ENCODE data around the gene CCL21. TPM values are rescaled to one million over a fixed set of nuclear protein-coding genes. Genes with fewer than 3 reads are reported as not detected.

Gene CCL21
- polyA plus RNA-seq, 3 donors = not detected

DNA sequence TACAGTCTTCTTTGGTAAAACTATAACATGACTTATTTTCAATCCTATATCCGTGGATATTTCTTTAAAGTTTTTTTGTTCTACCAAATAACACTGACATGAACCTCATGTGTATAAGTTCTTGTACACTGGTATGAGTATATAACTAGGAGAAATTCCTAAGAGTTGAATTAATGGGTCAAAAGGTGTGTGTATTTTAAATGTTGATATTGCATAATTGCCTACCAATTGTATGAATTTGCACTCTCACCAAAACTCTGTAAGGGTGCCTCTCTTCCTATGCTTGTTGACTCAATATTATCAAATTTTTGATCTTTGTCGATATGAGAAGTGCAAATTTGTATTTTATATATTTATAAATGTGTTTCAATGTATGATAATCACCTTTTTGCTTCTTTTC lies 22.9 kb upstream of the CCL21 start:
- intact Hi-C loops (cut with micrococcal nuclease) = no loop called here
- Histone ChIP-seq H3K4me1 (ENCODE audit: control insufficient read depth in 1 of 2, insufficient read depth in 2 of 2, low read length in 2 of 2) (no peaks in the 10 kb centered on the region), H3K9me3 (replicated peaks in 1 of 2; ENCODE audit: control insufficient read depth in 1 of 2, insufficient read depth in 1 of 2, low read length in 2 of 2) (no peaks in the 10 kb centered on the region), H3K4me2 (replicated peaks; ENCODE audit: extremely low read depth, low read length, poor library complexity, severe bottlenecking) (no peak overlapping the region), H4K20me1 (ENCODE audit: insufficient read depth, low read length) (no peaks in the 10 kb centered on the region), H3K27me3 (ENCODE audit: control insufficient read depth in 2 of 2, insufficient read depth in 2 of 2, low read length in 2 of 2) (no peaks in the 10 kb centered on the region), H3K36me3 (replicated peaks in 1 of 2; ENCODE audit: control insufficient read depth in 1 of 2, insufficient read depth in 2 of 2, low read length in 2 of 2) (no peaks in the 10 kb centered on the region), H2AFZ (ENCODE audit: insufficient read depth, low read depth, low read length, poor library complexity, severe bottlenecking) (no peak overlapping the region), H3K79me2 (ENCODE audit: insufficient read depth, low read length) (no peaks in the 10 kb centered on the region), H3K4me3 (replicated peaks in 1 of 3; ENCODE audit: low read depth in 2 of 3, low read length in 3 of 3) (no peak overlapping the region), H3K27ac (ENCODE audit: low read depth in 1 of 2, low read length in 2 of 2) (no peak overlapping the region), H3K9ac (ENCODE audit: insufficient read depth, low read length, poor library complexity, severe bottlenecking) (no peak overlapping the region)
- Mint-ChIP-seq H3K27me3 (ENCODE audit: low read depth in 3 of 3) (peaks cover 0 to 8% (median 1%) of the 10 kb centered on the region in 3 donors), H3K9me3 (no peaks in the 10 kb centered on the region), H3K27ac (no peak overlapping the region), H3K4me3 (no peak overlapping the region), H3K36me3 (no peaks in the 10 kb centered on the region), H3K4me1 (no peaks in the 10 kb centered on the region)
- TF ChIP-seq CTCF (IDR thresholded peaks at IDR 0.05) = no peak
- no CpG with 5 or more reads among the region's 2 CpGs for WGBS (ENCODE audit: insufficient coverage)
- DNase-seq = no peak

DNA sequence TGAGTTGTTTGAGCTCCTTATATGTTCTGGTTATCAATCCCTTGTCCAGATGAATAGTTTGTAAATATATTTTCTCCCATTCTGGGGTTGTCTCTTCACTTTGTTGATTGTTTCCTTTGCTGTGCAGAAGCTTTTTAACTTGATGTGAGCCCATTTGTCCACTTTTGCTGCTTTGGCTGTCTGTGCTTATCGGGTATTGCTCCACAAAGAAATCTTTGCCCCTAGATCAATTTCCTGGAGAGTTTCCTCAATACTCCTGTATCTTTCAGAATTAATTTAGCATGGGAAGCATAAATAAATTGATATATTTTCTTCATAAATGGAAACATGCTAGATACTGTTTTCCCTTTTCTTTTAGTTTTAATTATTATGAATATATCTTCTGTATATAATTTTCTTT lies 22.5 kb upstream of the CCL21 start:
- Histone ChIP-seq H3K36me3 (replicated peaks in 1 of 2; ENCODE audit: control insufficient read depth in 1 of 2, insufficient read depth in 2 of 2, low read length in 2 of 2) (no peaks in the 10 kb centered on the region), H3K4me1 (ENCODE audit: control insufficient read depth in 1 of 2, insufficient read depth in 2 of 2, low read length in 2 of 2) (no peaks in the 10 kb centered on the region), H3K4me2 (replicated peaks; ENCODE audit: extremely low read depth, low read length, poor library complexity, severe bottlenecking) (no peak overlapping the region), H2AFZ (ENCODE audit: insufficient read depth, low read depth, low read length, poor library complexity, severe bottlenecking) (no peak overlapping the region), H3K9me3 (replicated peaks in 1 of 2; ENCODE audit: control insufficient read depth in 1 of 2, insufficient read depth in 1 of 2, low read length in 2 of 2) (no peaks in the 10 kb centered on the region), H3K9ac (ENCODE audit: insufficient read depth, low read length, poor library complexity, severe bottlenecking) (no peak overlapping the region), H3K4me3 (replicated peaks in 1 of 3; ENCODE audit: low read depth in 2 of 3, low read length in 3 of 3) (no peak overlapping the region), H4K20me1 (ENCODE audit: insufficient read depth, low read length) (no peaks in the 10 kb centered on the region), H3K27ac (ENCODE audit: low read depth in 1 of 2, low read length in 2 of 2) (no peak overlapping the region), H3K27me3 (ENCODE audit: control insufficient read depth in 2 of 2, insufficient read depth in 2 of 2, low read length in 2 of 2) (no peaks in the 10 kb centered on the region), H3K79me2 (ENCODE audit: insufficient read depth, low read length) (no peaks in the 10 kb centered on the region)
- TF ChIP-seq CTCF (IDR thresholded peaks at IDR 0.05) = no peak
- H3K9me3 Mint-ChIP-seq = no peaks in the 10 kb centered on the region
- intact Hi-C loops (cut with micrococcal nuclease) = no loop called here
- H3K36me3 Mint-ChIP-seq = no peaks in the 10 kb centered on the region
- no peak for DNase-seq
- no peak overlapping the region for H3K27ac Mint-ChIP-seq
- no peak overlapping the region for H3K4me3 Mint-ChIP-seq
- H3K4me1 Mint-ChIP-seq = no peaks in the 10 kb centered on the region
- peaks cover 0 to 8% (median 1%) of the 10 kb centered on the region in 3 donors for H3K27me3 Mint-ChIP-seq (ENCODE audit: low read depth in 3 of 3)
- no CpG with 5 or more reads among the region's 1 CpG for WGBS (ENCODE audit: insufficient coverage)

Data from CD14-positive monocyte (primary cell).